GM23248 (cell line): ENCODE measurements around the gene VPS13A. TPM values are rescaled to one million over a fixed set of nuclear protein-coding genes. Genes with fewer than 3 reads are reported as not detected.

ENCODE experiments used
- DNase-seq: peaks from one replicate; pipeline ENCODE4 v3.0.0-alpha.2; 2015
- H2AFZ ChIP-seq: fragments of 200-600 bp; sonication (generic); 2 replicates; pipeline ENCODE4 v1.6.1; 2016; ENCODE audit warnings: antibody characterized with exemption
- H3F3A ChIP-seq: fragments of 200-600 bp; sonication (generic); 2 replicates; pipeline ENCODE4 v1.6.1; 2016; ENCODE audit warnings: mild to moderate bottlenecking, antibody characterized with exemption, mixed run types; ENCODE audit not compliant: insufficient read depth
- H3K27ac ChIP-seq: fragments of 200-600 bp; sonication (generic); 2 replicates; pipeline ENCODE4 v1.5.1; 2016; ENCODE audit warnings: mild to moderate bottlenecking
- H3K27me3 ChIP-seq: fragments of 200-600 bp; sonication (generic); replicated peaks from 2 replicates; pipeline ENCODE4 v1.6.1; 2016; ENCODE audit warnings: mild to moderate bottlenecking; ENCODE audit not compliant: insufficient read depth
- H3K36me3 ChIP-seq: fragments of 200-600 bp; sonication (generic); 2 replicates; pipeline ENCODE4 v1.6.1; 2016; ENCODE audit warnings: low read depth, mild to moderate bottlenecking
- H3K4me1 ChIP-seq: fragments of 200-600 bp; sonication (generic); 2 replicates; pipeline ENCODE4 v1.6.1; 2016; ENCODE audit warnings: mild to moderate bottlenecking; ENCODE audit not compliant: insufficient read depth
- H3K4me2 ChIP-seq: fragments of 200-600 bp; sonication (generic); one replicate; pipeline ENCODE4 v1.6.1; 2016; ENCODE audit warnings: mild to moderate bottlenecking; ENCODE audit not compliant: unreplicated experiment
- H3K4me3 ChIP-seq: fragments of 200-600 bp; sonication (generic); 2 replicates; pipeline ENCODE4 v1.5.1; 2016; ENCODE audit warnings: mild to moderate bottlenecking
- H3K79me2 ChIP-seq: fragments of 200-600 bp; sonication (generic); 2 replicates; pipeline ENCODE4 v1.6.1; 2016; ENCODE audit warnings: mild to moderate bottlenecking; ENCODE audit not compliant: insufficient read depth
- H3K9ac ChIP-seq: fragments of 200-600 bp; sonication (generic); 2 replicates; pipeline ENCODE4 v1.6.1; 2016; ENCODE audit warnings: mild to moderate bottlenecking
- H3K9me2 ChIP-seq: fragments of 200-600 bp; sonication (generic); 2 replicates; pipeline ENCODE4 v1.6.1; 2016; ENCODE audit warnings: mixed run types, mild to moderate bottlenecking, moderate library complexity; ENCODE audit not compliant: insufficient read depth
- H3K9me3 ChIP-seq: fragments of 200-600 bp; sonication (generic); one replicate; pipeline ENCODE4 v1.6.1; 2017; ENCODE audit warnings: low read depth
- H4K20me1 ChIP-seq: fragments of 200-600 bp; sonication (generic); 2 replicates; pipeline ENCODE4 v1.6.0; 2016; ENCODE audit not compliant: insufficient read depth
- EZH2 ChIP-seq: fragments of 200-600 bp; sonication (generic); IDR thresholded peaks from 2 replicates; pipeline ENCODE4 v1.6.1; 2018; ENCODE audit warnings: antibody characterized with exemption, mild to moderate bottlenecking; ENCODE audit not compliant: insufficient read depth, poor library complexity, severe bottlenecking
- EZH2phosphoT487 ChIP-seq: fragments of 200-600 bp; sonication (generic); IDR thresholded peaks from 2 replicates; pipeline ENCODE4 v1.6.1; 2018; ENCODE audit warnings: antibody characterized with exemption, moderate library complexity, mild to moderate bottlenecking, low read depth; ENCODE audit not compliant: insufficient read depth
- WGBS, 2 experiments: methylation state at CpG; one replicate each; pipeline ENCODE4 v1.1.6; 2015 to 2017; ENCODE audit warnings: low lambda C conversion rate in 2 of 2, low coverage in 1 of 2; ENCODE audit errors: missing lambda C conversion rate in 2 of 2; 5-methylcytosine and 5-hydroxymethylcytosine counted together
- in situ Hi-C: fragments of 300-500 bp; cut with MboI; formaldehyde crosslinking; loops from 2 replicates; pipeline ENCODE4 v1.15.0; 2020
- polyA plus RNA-seq: library from polyadenylated mRNA; unstranded; fragments of >200 nt; fragmentation: Nextera tagmentation; extraction: Ambion mirVana; gene quantifications from 2 replicates; pipeline ENCODE4 v1.2.1, GENCODE V29; 2016
- total RNA-seq: library from RNA; depleted of rRNA; stranded (reverse); fragments of >200 nt; shearing (Covaris generic); gene quantifications from 2 replicates; pipeline ENCODE4 v1.2.3, GENCODE V29; 2014

Gene VPS13A
- total and polyA plus RNA-seq, 2 experiments from 2014 or later, result 8.9 to 15.8 TPM

DNA sequence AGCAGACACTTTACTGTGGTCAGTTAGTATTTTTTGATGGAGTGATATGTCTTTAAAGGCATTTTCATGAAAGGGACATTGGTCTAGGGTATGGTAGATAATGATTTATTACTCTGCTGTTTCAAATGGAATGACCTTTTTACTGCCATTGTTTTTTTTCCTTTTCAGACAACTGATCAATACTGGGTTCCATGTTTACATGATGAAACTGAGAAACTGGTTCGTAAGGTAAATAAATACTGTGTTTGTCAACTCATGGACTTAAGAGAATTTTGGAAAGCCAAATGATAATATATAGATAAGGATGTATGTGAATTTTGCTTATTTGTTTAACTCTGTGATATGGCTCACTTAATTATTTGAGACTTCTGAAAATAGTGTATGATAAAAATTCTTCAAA, 35.5 kb downstream of the VPS13A start:
- H3K4me1 ChIP-seq, result 0 out of 2 replicates have a peak, but pooled peaks cover 4% of the 10 kb centered on the region
- no peaks in the 10 kb centered on the region for H3K9me2 ChIP-seq
- no peak overlapping the region for H3K4me3 ChIP-seq
- H2AFZ ChIP-seq, result no peak overlapping the region
- no peaks in the 10 kb centered on the region for H3K27me3 ChIP-seq
- no peak overlapping the region for H3K9ac ChIP-seq
- 0 out of 2 replicates have a peak, but pooled peaks cover 6% of the 10 kb centered on the region for H3K36me3 ChIP-seq
- in situ Hi-C loops, result no loop called here
- no peak for DNase-seq
- no peaks in the 10 kb centered on the region for H3K79me2 ChIP-seq
- TF ChIP-seq EZH2phosphoT487 (no peak), EZH2 (no peak)
- no peaks in the 10 kb centered on the region for H4K20me1 ChIP-seq
- H3F3A ChIP-seq, result peaks cover 5% of the 10 kb centered on the region; the same call in 1 of the 2 replicates
- no peaks in the 10 kb centered on the region for H3K9me3 ChIP-seq
- no peak overlapping the region for H3K4me2 ChIP-seq
- 98 to 100% methylated on average over 1 of the region's 1 CpG for WGBS, 2 experiments
- H3K27ac ChIP-seq, result no peak overlapping the region

DNA sequence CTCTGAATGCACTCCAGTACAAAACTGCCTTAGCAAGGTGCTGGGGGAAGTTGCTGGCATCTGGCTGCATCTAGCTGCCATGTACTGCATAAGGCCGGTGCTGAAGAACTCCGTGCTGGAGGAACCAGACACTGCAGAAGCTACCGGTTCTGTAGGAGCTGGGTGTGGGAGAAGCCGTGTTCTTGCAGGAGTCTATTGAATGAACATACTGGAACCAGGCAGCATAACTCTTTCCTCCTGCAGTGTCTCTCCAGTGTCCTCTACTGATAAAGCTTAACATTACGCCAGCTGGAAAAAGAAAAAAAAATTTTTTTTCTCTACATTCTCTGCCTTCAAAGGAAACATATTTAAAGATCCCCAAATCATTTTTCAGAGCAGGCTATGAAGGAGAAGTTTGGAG, 38.5 kb downstream of the VPS13A start:
- H3K4me2 ChIP-seq, result no peak overlapping the region
- H3K9me2 ChIP-seq, result no peaks in the 10 kb centered on the region
- H3F3A ChIP-seq, result peaks cover 22% of the 10 kb centered on the region
- no peaks in the 10 kb centered on the region for H3K27me3 ChIP-seq
- H3K4me1 ChIP-seq, result peaks cover 14% of the 10 kb centered on the region
- H3K9ac ChIP-seq, result no peak overlapping the region
- H4K20me1 ChIP-seq, result no peaks in the 10 kb centered on the region
- peak; percentile 16 for DNase-seq
- in situ Hi-C loops, result no loop called here
- H3K79me2 ChIP-seq, result no peaks in the 10 kb centered on the region
- WGBS, 2 experiments, result 66 to 77% methylated on average over 5 of the region's 5 CpGs
- no peak overlapping the region for H3K4me3 ChIP-seq
- TF ChIP-seq EZH2phosphoT487 (no peak), EZH2 (no peak)
- 0 out of 2 replicates have a peak, but pooled peaks cover 1% of the 10 kb centered on the region for H3K36me3 ChIP-seq
- H2AFZ ChIP-seq, result no peak overlapping the region
- H3K9me3 ChIP-seq, result no peaks in the 10 kb centered on the region
- no peak overlapping the region for H3K27ac ChIP-seq

DNA sequence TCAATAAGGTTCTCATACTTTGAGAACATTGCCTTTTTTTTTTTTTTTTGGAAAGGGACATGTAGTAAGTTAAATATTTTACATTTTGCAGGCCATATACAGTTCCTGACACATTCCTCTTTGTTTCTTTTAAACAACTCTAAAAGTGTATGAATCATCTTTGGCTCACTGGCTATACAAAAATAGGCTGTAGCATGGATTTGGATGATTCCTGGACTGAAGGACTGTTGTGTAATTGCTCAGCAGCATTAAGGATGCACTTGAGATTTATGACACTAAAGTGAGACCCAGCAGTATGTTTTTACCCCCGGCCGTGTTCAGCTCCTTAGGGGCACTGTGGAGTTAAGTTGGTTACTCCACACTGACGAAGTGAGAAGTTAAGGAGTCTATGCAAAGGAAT, 41.3 kb downstream of the VPS13A start:
- Histone ChIP-seq H3K4me3 (no peak overlapping the region), H3K9me3 (no peaks in the 10 kb centered on the region), H3K4me2 (peak overlapping the region; percentile 10), H3K36me3 (no peaks in the 10 kb centered on the region), H3F3A (peaks cover 22% of the 10 kb centered on the region), H3K27me3 (no peaks in the 10 kb centered on the region), H3K79me2 (no peaks in the 10 kb centered on the region), H3K4me1 (peaks cover 14% of the 10 kb centered on the region), H3K27ac (0 out of 2 replicates have a peak overlapping the region, but pooled peaks have one; percentile 16), H3K9ac (no peak overlapping the region), H2AFZ (no peak overlapping the region), H4K20me1 (no peaks in the 10 kb centered on the region), H3K9me2 (no peaks in the 10 kb centered on the region)
- in situ Hi-C loops, result no loop called here
- WGBS, 2 experiments, result 30 to 33% methylated on average over 3 of the region's 3 CpGs
- TF ChIP-seq EZH2 (no peak), EZH2phosphoT487 (no peak)
- peak; percentile 82 for DNase-seq

DNA sequence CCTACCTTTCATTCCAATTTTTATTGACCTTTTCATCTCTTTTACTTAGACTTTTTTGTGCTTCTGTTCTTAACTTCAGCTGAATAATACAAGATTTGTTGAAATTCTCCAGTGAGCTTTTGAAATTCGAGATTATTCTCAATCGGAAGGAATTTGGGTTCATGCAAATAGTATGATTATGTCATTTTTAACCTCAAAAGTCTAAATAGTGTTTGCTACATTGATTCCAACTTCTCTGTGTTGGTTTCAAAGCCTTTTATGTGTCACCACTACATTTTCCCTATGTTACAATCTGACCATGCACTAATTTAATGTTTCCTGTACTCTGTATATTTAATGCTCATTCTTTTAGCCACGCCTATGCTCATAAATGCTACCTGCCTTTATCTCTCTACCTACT, 44.1 kb downstream of the VPS13A start:
- Histone ChIP-seq H3K36me3 (no peaks in the 10 kb centered on the region; the same call in 1 of the 2 replicates), H3F3A (peaks cover 31% of the 10 kb centered on the region), H3K4me3 (no peak overlapping the region), H3K4me2 (no peak overlapping the region), H3K4me1 (peaks cover 25% of the 10 kb centered on the region), H3K9ac (no peak overlapping the region), H3K27ac (no peak overlapping the region), H4K20me1 (no peaks in the 10 kb centered on the region), H3K79me2 (no peaks in the 10 kb centered on the region), H2AFZ (no peak overlapping the region), H3K9me2 (no peaks in the 10 kb centered on the region), H3K27me3 (no peaks in the 10 kb centered on the region), H3K9me3 (no peaks in the 10 kb centered on the region)
- in situ Hi-C loops, result no loop called here
- TF ChIP-seq EZH2phosphoT487, result no peak
- no peak for TF ChIP-seq EZH2
- DNase-seq, result peak; percentile 3
- 79 to 82% methylated on average over 3 of the region's 3 CpGs for WGBS, 2 experiments

DNA sequence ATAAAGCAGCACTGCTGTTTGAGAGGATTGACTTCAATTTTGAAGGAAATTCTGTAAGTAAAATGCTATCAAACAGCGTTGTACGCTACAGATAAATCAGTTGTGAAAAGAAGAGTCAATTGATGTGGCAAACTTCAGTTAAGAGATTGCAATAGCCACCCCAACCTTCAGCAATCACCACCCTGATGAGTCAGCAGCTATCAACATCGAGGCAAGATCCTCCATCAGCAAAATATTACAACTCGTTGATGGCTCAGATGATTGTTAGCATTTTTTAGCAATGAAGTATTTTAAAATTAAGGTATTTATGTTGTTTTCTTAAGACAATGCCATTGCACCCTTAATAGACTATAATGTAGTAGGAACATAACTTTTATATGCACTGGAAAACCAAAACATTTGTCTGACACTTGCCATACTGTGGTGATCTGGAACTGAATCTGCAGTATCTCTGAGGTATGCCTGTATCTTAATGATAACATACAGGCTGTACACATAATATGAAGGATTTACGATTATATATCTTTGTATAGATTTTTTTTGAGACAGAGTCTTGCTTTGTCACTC, 47.5 kb downstream of the VPS13A start:
- Histone ChIP-seq H3F3A (peaks cover 10% of the 10 kb centered on the region; the same call in 1 of the 2 replicates), H3K4me1 (peaks cover 11% of the 10 kb centered on the region), H3K36me3 (no peaks in the 10 kb centered on the region; the same call in 1 of the 2 replicates), H3K79me2 (no peaks in the 10 kb centered on the region), H3K27ac (no peak overlapping the region), H3K27me3 (no peaks in the 10 kb centered on the region), H3K4me2 (no peak overlapping the region), H3K4me3 (no peak overlapping the region), H2AFZ (no peak overlapping the region), H3K9ac (no peak overlapping the region), H3K9me2 (no peaks in the 10 kb centered on the region), H4K20me1 (no peaks in the 10 kb centered on the region), H3K9me3 (no peaks in the 10 kb centered on the region)
- 58 to 60% methylated on average over 5 of the region's 5 CpGs for WGBS, 2 experiments
- DNase-seq, result peak; percentile 56
- no peak for TF ChIP-seq EZH2phosphoT487
- no peak for TF ChIP-seq EZH2
- in situ Hi-C loops, result no loop called here
